ENCODE data around the gene C6orf47.
"Not testable (repeated sequence)": the region's sequence is repeated elsewhere in the genome, so short reads cannot be mapped to it uniquely, and the experiment has no call there.

The C6orf47 gene, protein sequence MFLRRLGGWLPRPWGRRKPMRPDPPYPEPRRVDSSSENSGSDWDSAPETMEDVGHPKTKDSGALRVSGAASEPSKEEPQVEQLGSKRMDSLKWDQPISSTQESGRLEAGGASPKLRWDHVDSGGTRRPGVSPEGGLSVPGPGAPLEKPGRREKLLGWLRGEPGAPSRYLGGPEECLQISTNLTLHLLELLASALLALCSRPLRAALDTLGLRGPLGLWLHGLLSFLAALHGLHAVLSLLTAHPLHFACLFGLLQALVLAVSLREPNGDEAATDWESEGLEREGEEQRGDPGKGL

GRCh38 chr6:31660381-31661261, at the start of gene C6orf47:
Gene C6orf47, minus strand, starts transcription at chr6:31660778. Its CDS starts 831 bp downstream, at chr6:31659947.
- peak; percentile 49 for DNase-seq (ENCODE audit: extremely low read depth, low read depth)
- TF ChIP-seq, protein P1, sequence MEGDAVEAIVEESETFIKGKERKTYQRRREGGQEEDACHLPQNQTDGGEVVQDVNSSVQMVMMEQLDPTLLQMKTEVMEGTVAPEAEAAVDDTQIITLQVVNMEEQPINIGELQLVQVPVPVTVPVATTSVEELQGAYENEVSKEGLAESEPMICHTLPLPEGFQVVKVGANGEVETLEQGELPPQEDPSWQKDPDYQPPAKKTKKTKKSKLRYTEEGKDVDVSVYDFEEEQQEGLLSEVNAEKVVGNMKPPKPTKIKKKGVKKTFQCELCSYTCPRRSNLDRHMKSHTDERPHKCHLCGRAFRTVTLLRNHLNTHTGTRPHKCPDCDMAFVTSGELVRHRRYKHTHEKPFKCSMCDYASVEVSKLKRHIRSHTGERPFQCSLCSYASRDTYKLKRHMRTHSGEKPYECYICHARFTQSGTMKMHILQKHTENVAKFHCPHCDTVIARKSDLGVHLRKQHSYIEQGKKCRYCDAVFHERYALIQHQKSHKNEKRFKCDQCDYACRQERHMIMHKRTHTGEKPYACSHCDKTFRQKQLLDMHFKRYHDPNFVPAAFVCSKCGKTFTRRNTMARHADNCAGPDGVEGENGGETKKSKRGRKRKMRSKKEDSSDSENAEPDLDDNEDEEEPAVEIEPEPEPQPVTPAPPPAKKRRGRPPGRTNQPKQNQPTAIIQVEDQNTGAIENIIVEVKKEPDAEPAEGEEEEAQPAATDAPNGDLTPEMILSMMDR (IDR thresholded peaks at IDR 0.05; ENCODE audit: low read depth, low read length) = no peak

DNA sequence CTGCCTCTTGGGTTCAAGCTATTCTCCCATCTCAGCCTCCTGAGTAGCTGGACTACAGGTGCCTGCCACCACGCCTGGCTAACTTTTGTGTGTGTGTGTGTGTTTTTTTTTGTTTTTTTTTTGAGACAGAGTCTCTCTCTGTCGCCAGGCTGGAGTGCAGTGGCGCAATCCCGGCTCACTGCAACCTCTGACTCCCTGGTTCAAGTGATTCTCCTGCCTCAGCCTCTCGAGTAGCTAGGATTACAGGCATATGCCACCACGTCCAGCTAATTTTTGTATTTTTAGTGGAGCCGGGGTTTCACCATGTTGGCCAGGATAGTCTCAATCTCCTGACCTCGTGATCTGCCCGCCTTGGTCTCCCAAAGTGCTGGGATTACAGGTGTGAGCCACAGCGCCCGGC, 48.6 kb upstream of the C6orf47 start:
- not testable (repeated sequence) for DNase-seq (ENCODE audit: extremely low read depth, low read depth)

- no peak for DNase-seq (ENCODE audit: extremely low read depth, low read depth)
- TF ChIP-seq, protein P1 (IDR thresholded peaks at IDR 0.05; ENCODE audit: low read depth, low read length) = no peak
Measured at GRCh38 chr6:31708224-31708623, 47.6 kb upstream of the C6orf47 start.

- TF ChIP-seq, protein P1 (IDR thresholded peaks at IDR 0.05; ENCODE audit: low read depth, low read length) = no peak
- no peak for DNase-seq (ENCODE audit: extremely low read depth, low read depth)
Measured at GRCh38 chr6:31707701-31708100, 47.1 kb upstream of the C6orf47 start.

- DNase-seq (ENCODE audit: extremely low read depth, low read depth) = no peak
- TF ChIP-seq, protein P1 (IDR thresholded peaks at IDR 0.05; ENCODE audit: low read depth, low read length) = no peak
Measured at GRCh38 chr6:31706599-31706998, 46.0 kb upstream of the C6orf47 start, which contains the start of gene LY6G6F. Gene LY6G6F, plus strand, starts transcription at chr6:31706866. Its CDS starts 41 bp downstream, at chr6:31706907.

DNA sequence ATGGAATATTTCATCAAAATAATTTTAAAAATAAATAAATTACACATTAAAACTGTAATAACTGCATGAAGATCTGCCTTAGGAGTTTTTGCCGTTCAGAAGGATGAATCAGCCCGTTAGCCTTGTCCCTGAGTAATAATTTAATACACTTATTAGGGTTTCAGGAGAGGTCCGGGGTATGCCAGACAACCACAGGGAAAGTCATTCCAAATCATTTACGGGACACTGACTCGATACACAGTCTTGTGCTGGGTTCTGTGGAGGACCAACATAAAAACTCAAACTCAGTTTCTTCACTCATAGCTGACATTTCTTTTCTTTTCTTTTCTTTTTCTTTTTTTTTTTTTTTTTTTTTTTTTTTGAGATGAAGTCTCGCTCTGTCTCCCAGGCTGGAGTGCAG, 45.4 kb upstream of the C6orf47 start:
- no peak for DNase-seq (ENCODE audit: extremely low read depth, low read depth)
- TF ChIP-seq, protein P1 (IDR thresholded peaks at IDR 0.05; ENCODE audit: low read depth, low read length) = no peak

GRCh38 chr6:31702819-31703716, 42.5 kb upstream of the C6orf47 start, which contains the start of gene ABHD16A:
Gene ABHD16A, minus strand, starts transcription at chr6:31703324. Its CDS starts 43 bp downstream, at chr6:31703281.
- TF ChIP-seq, protein P1 (IDR thresholded peaks at IDR 0.05; ENCODE audit: low read depth, low read length) = no peak

More at GRCh38 chr6:31702819-31703716, 42.5 kb upstream of the C6orf47 start, which contains the start of gene ABHD16A:
- peak; percentile 96 for DNase-seq (ENCODE audit: extremely low read depth, low read depth)

Measured in AG09319 (cell line).